Panc1 (cell line): ENCODE data around the gene SH3TC1. TPM values are rescaled to one million over a fixed set of nuclear protein-coding genes. Genes with fewer than 3 reads are reported as not detected.

ENCODE experiments used
- ATAC-seq: fragments of 200-7000 bp; cut with Tn5 transposase; 2 replicates; pipeline ENCODE4 v1.9.1; 2020; ENCODE audit warnings: mild to moderate bottlenecking, moderate library complexity
- BruUV-seq: library from RNA; stranded (reverse); fragments of 400-500 nt; replicated peaks from 2 replicates; lab custom pipeline; 2021; lab: Mats Ljungman, UMichigan
- CTCF ChIA-PET: fragments of 300-600 bp; sonication (Branson Sonifier 250); formaldehyde crosslinking; loops from one replicate; lab custom pipeline; 2022; ENCODE audit warnings: antibody characterized with exemption; lab: Charles Lee
- POLR2A ChIA-PET: fragments of 300-600 bp; sonication (Branson Sonifier 250); formaldehyde crosslinking; loops from one replicate; lab custom pipeline; 2022; ENCODE audit warnings: antibody characterized with exemption; lab: Charles Lee
- DNase-seq: peaks from one replicate; pipeline ENCODE4 v3.0.0-alpha.2; 2010; ENCODE audit warnings: low read depth, low spot score
- H3K27ac ChIP-seq: 2 replicates; pipeline ENCODE4 v1.5.1; 2011; ENCODE audit warnings: mild to moderate bottlenecking, low read length, inconsistent platforms
- H3K27me3 ChIP-seq: fragments of 200-500 bp; sonication (Bioruptor generic); 2 replicates; pipeline ENCODE4 v1.6.0; 2014; ENCODE audit warnings: low read length, inconsistent platforms; ENCODE audit not compliant: control insufficient read depth, insufficient read depth
- H3K36me3 ChIP-seq: fragments of 200-500 bp; sonication (Bioruptor generic); 2 replicates; pipeline ENCODE4 v1.5.1; 2014; ENCODE audit warnings: inconsistent platforms, mild to moderate bottlenecking, low read length, moderate library complexity; ENCODE audit not compliant: control insufficient read depth, insufficient read depth
- H3K4me1 ChIP-seq: 2 replicates; pipeline ENCODE4 v1.5.1; 2011; ENCODE audit warnings: inconsistent platforms, mild to moderate bottlenecking, low read length, moderate library complexity; ENCODE audit not compliant: control insufficient read depth, insufficient read depth
- H3K4me3 ChIP-seq, 2 experiments: 2 replicates each; pipeline ENCODE4 v1.5.1; 2011 to 2012; ENCODE audit warnings: low read depth in 2 of 2, low read length in 2 of 2, mild to moderate bottlenecking in 2 of 2, inconsistent platforms in 1 of 2, moderate library complexity in 1 of 2
- H3K9me3 ChIP-seq: fragments of 200-500 bp; sonication (Bioruptor generic); 2 replicates; pipeline ENCODE4 v1.5.1; 2014; ENCODE audit warnings: low read depth, mild to moderate bottlenecking, inconsistent platforms, low read length, moderate library complexity; ENCODE audit not compliant: control insufficient read depth, insufficient read depth
- POLR2AphosphoS5 ChIP-seq: IDR thresholded peaks from 2 replicates; pipeline ENCODE4 v1.6.1; 2012; ENCODE audit warnings: mild to moderate bottlenecking, low read depth, low read length, moderate library complexity
- REST ChIP-seq, 2 experiments: IDR thresholded peaks; 2 replicates each; pipeline ENCODE4 v1.6.1; 2011 to 2012; ENCODE audit warnings: low read depth in 2 of 2, control low read depth in 1 of 2, low read length in 1 of 2, mild to moderate bottlenecking in 1 of 2, moderate library complexity in 1 of 2; ENCODE audit not compliant: insufficient read depth in 1 of 2
- SIN3A ChIP-seq: IDR thresholded peaks from 2 replicates; pipeline ENCODE4 v1.6.1; 2012; ENCODE audit warnings: low read depth, mild to moderate bottlenecking, low read length, moderate library complexity, borderline replicate concordance; ENCODE audit not compliant: insufficient read depth
- TCF7L2 ChIP-seq: IDR thresholded peaks from 2 replicates; pipeline ENCODE4 v1.6.1; 2011; ENCODE audit warnings: mild to moderate bottlenecking, low read depth, low read length, inconsistent platforms
- in situ Hi-C: cut with HindIII; loops from 2 replicates; pipeline ENCODE4 v1.10.0; 2016; ENCODE audit warnings: low sequenced_read_pairs, low pct_unique_long_range_greater_than_20kb
- intact Hi-C: fragments of 100-400 bp; cut with micrococcal nuclease; formaldehyde crosslinking; loops from one replicate; pipeline ENCODE4 v1.10.0; 2022; ENCODE audit not compliant: unreplicated experiment
- total RNA-seq: library from RNA; stranded (reverse); gene quantifications from one replicate; pipeline ENCODE4 v1.2.1, GENCODE V29; 2021; ENCODE audit not compliant: unreplicated experiment
- TF ChIP-seq, protein P1 (sequence below): fragments of 450-650 bp; IDR thresholded peaks from 2 replicates; pipeline ENCODE4 v1.5.1; 2017; ENCODE audit warnings: mild to moderate bottlenecking

The SH3TC1 gene
- total RNA-seq, 1 experiment from 2014 or later, result 4.5 TPM

GRCh38 chr4:8192748-8193738 is 6.0 kb upstream of the SH3TC1 start:
- ATAC-seq, result peak; percentile 75
- POLR2A ChIA-PET, result no interaction called here
- H3K4me3 ChIP-seq, result no peak overlapping the region
- no peak overlapping the region for H3K27ac ChIP-seq
- intact Hi-C loops, result no loop called here
- DNase-seq, result peak; percentile 12
- no peaks in the 10 kb centered on the region for H3K27me3 ChIP-seq
- CTCF ChIA-PET, result interaction anchor here (1.5 kb wide), 1 partner anchor 17 kb away, joined by 5 read pairs; no protein-coding TSS in a partner anchor
- in situ Hi-C loops, result no loop called here
- no peak for TF ChIP-seq POLR2AphosphoS5
- TF ChIP-seq, protein P1, sequence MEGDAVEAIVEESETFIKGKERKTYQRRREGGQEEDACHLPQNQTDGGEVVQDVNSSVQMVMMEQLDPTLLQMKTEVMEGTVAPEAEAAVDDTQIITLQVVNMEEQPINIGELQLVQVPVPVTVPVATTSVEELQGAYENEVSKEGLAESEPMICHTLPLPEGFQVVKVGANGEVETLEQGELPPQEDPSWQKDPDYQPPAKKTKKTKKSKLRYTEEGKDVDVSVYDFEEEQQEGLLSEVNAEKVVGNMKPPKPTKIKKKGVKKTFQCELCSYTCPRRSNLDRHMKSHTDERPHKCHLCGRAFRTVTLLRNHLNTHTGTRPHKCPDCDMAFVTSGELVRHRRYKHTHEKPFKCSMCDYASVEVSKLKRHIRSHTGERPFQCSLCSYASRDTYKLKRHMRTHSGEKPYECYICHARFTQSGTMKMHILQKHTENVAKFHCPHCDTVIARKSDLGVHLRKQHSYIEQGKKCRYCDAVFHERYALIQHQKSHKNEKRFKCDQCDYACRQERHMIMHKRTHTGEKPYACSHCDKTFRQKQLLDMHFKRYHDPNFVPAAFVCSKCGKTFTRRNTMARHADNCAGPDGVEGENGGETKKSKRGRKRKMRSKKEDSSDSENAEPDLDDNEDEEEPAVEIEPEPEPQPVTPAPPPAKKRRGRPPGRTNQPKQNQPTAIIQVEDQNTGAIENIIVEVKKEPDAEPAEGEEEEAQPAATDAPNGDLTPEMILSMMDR, result no peak
- no peak for TF ChIP-seq SIN3A
- TF ChIP-seq REST (IDR thresholded peaks at IDR 0.05; ENCODE audit: insufficient read depth in 1 of 2, low read depth in 2 of 2, low read length in 1 of 2), result no peak
- no peak for TF ChIP-seq TCF7L2
- BruUV-seq, result no TSS peak
- no peaks in the 10 kb centered on the region for H3K36me3 ChIP-seq
- no peaks in the 10 kb centered on the region for H3K9me3 ChIP-seq
- H3K4me1 ChIP-seq, result no peaks in the 10 kb centered on the region; the same call in 1 of the 2 replicates

DNA sequence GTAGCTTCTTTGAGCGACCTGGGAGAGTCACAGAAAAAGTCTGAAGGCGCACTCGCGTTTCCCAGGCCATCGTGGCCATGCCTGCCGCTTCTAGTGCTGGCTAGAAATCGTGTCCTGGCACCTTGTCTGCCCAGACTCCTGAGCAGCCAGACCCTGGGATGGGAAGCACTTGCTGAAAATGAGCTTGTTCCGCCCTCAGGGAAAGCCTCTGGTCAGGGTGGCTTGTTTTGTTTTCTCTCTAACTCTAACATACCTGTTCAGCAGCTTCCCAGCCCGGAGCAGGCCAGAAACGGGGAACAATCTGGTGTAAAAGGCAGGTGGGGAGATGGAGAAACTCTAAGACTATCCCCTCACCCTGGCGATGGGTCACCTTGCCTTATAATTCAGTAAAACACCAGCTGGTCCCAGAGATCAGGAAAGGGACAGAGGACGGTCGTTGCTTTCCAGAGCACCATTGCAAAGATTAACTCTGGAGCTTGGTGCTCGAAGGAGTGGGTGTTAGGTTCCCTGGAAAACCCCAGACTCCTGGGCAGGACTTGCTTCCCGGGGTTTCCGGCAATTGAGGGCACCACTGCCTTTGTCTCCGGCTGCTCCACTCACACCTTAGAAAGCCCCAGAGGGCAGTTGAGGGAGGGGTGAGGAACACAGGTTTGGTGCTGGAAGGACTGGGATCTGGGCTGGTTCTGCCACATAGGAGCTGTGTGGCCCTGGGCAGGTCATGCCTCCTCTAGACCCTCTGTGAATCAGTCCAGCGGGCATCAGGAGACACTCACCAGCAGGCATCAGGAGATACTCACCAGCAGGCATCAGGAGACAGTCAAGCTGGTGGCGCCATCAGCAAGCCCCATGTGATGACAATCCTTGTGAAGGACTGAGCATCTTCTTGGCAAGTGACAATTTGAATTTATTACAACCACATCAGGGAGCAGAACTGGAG is 4.5 kb upstream of the SH3TC1 start:
- ATAC-seq (no peak), DNase-seq (no peak)
- Histone ChIP-seq H3K4me3 (no peak overlapping the region), H3K4me1 (peaks cover 9% of the 10 kb centered on the region), H3K36me3 (no peaks in the 10 kb centered on the region), H3K9me3 (no peaks in the 10 kb centered on the region), H3K27me3 (no peaks in the 10 kb centered on the region), H3K27ac (no peak overlapping the region)
- TF ChIP-seq, protein P1, result no peak
- TF ChIP-seq POLR2AphosphoS5 (no peak), TCF7L2 (no peak), SIN3A (no peak), REST (IDR thresholded peaks at IDR 0.05; ENCODE audit: insufficient read depth in 1 of 2, low read depth in 2 of 2, low read length in 1 of 2) (no peak)
- ChIA-PET CTCF (interaction anchor here (0.9 to 1.5 kb wide), 2 partner anchors 11 to 18 kb away, joined by 3 to 5 read pairs; no protein-coding TSS in a partner anchor), POLR2A (no interaction called here)
- intact Hi-C loops, result no loop called here
- BruUV-seq, result no TSS peak
- in situ Hi-C loops, result no loop called here
